Eye (tissue), 1 donor: ENCODE data around the gene CAMK2A.
A peak's percentile ranks its signal among the peaks of the same experiment; 100 is the strongest.

Experiments used
- DNase-seq: peaks from one replicate; pipeline ENCODE4 v3.0.0-alpha.2; 2015

The CAMK2A gene

GRCh38 chr5:150313921-150314716, 24.5 kb upstream of the CAMK2A start:
- DNase-seq: no peak

GRCh38 chr5:150313501-150313900, 23.9 kb upstream of the CAMK2A start:
- DNase-seq: no peak

DNA sequence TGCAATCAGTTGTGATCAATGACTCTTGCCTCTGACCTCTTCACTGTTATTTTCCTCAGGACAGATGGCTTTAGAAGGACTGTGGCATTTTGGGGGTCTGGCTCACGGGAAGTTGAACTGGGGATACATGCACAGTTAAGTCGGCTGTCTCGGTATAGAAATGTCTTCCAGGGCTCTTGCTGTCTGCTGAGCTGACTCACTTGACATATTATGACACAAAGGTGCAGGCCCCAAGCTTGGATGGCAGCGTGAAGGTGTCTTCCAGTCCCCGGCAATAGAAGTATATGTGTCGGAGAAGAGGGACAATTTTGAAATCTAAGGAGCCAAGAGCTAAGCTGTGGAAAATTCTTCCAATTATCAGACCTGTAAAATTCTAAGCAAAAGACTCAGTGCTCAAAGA, 22.9 kb upstream of the CAMK2A start:
- DNase-seq: no peak

GRCh38 chr5:150311015-150311692, 21.6 kb upstream of the CAMK2A start:
- no peak for DNase-seq

DNA sequence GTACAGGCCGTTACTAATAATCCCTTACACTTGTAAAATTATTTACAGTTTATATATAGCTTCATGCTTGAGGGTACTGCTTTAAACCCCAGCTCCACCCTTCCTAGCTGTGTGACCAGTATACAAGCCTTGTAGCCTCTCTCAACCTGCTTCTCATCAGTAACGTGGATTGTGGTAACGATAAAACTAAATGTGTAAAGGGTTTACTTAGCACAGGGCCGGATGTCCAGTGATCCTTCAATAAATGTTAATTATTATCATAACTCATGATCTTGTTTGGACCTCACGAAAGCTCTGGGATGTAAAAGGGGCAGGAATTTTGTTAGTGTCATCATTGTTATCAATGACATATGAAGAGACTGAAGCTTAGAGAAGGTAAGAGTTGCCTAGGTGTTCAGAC, 20.7 kb upstream of the CAMK2A start:
- no peak for DNase-seq

GRCh38 chr5:150309886-150310239, 20.3 kb upstream of the CAMK2A start:
- DNase-seq: no peak

DNA sequence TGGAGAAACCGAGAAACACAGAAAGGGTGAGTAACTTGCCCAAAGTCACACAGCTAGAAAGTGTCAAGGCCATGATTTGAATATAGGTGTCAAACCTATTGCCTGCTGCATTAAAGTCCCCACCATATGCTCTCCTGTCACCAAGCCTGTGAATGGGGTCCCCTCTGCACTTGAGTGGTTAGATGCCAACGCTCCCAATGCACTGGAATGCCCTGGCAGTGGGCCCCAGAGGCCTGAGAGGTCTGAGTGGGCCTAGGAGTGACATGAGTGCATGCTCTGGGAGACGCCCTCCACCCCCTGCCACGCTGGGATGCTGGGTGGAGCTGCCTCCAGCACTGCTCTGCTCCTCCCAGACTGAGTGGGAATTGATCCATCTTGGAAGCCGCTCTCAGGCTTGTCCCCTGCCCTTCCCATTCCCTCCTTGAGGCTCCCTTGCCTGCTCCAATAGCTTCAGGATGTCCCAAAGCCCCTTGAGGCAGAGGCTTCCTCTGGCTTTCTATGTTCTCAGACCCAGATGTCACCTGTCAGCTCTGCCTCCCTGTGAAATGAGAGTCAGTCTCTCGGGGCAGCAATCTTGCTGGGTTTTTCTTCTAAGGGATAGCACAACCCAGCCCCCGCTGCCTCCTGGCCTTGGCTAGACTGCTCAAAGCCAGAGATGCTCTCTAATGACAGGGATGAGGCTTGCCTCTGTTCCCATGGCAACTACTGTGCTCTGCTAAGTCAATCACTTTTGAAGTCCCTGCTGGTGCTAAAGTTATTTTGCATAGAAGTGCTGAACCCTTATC, 19.7 kb upstream of the CAMK2A start:
- peak; percentile 80 for DNase-seq

GRCh38 chr5:150307617-150308426, 18.2 kb upstream of the CAMK2A start:
- DNase-seq: no peak

- DNase-seq: no peak
Observed at GRCh38 chr5:150306775-150307174, 17.2 kb upstream of the CAMK2A start.

GRCh38 chr5:150305557-150305956, 16.0 kb upstream of the CAMK2A start:
- no peak for DNase-seq

DNA sequence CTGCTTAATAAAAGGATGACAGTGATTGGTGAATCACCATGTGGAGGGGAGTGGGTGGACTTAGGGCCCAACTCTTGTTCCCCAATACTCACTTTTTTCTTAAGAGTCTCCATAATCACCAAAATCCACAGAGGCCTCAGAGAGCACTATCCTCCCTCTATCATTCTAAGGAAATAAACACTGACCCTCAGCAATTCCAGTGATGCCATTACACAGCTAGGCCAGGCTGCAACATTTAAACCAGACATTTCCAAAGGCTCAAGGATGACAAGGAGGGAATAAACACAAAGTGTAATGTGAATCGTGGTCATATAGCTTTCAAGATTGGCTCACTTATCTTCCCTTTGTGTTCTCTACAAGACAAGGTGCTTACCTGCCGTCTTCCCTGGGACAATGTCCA, 15.5 kb upstream of the CAMK2A start:
- DNase-seq: no peak

DNA sequence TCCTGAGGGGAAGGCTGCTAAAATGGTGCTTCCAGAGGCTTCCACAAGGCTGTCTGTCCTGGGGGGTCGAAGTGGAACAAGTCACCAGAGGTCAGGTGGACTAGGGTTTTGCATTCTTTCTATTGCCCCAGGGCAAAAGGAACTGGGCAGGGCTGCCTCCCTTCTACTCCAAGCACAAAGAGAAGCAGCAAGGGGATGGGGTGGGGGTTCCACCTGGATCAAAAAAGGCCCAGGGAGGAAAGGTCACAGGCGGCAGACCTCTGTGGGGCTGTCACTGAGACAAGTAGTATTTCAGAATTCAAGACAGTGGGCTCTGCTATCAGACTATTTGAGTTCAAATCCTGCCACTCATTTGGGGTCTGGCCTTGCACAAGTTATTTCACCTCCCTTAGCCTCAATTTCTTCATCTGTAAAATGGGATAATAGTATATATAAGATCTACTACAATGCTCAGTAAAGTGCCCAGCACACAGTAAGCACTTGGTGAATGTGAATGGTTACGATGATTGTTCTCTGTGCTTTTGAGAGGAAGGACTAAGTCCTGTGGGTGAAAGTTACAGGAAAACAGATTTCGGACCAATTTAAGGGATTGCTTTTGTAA, 15.0 kb upstream of the CAMK2A start:
- no peak for DNase-seq

GRCh38 chr5:150303660-150304386, 14.2 kb upstream of the CAMK2A start:
- no peak for DNase-seq

- DNase-seq: no peak
Observed at GRCh38 chr5:150303070-150303615, 13.6 kb upstream of the CAMK2A start.

- peak; percentile 73 for DNase-seq
Observed at GRCh38 chr5:150302301-150303069, 12.9 kb upstream of the CAMK2A start, which contains the start of gene ARSI. Gene ARSI, minus strand, starts transcription at chr5:150302905. Its CDS starts 532 bp downstream, at chr5:150302373.

DNA sequence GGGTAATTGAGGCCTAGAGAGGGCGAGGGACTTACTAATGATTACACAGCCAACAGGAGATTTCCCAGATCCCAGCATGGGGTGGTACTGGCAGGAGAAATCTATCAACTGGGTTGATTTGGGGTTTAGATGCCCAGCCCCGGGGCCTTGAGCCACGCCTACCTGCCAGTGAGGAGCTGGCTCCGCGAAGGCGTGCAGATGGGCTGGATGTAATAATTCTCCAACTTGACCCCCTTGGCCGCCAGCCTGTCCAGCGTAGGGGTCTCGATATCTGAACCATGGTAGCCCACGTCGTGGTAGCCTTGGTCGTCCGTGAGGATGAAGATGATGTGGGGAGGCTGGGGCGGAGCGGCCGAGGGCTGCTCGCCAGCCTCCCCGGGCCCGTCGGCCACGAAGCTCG, 12.3 kb upstream of the CAMK2A start:
- DNase-seq: no peak

- DNase-seq: peak; percentile 66
Observed at GRCh38 chr5:150301170-150301505, 11.6 kb upstream of the CAMK2A start.

- no peak for DNase-seq
Observed at GRCh38 chr5:150300496-150301169, 11.1 kb upstream of the CAMK2A start.

DNA sequence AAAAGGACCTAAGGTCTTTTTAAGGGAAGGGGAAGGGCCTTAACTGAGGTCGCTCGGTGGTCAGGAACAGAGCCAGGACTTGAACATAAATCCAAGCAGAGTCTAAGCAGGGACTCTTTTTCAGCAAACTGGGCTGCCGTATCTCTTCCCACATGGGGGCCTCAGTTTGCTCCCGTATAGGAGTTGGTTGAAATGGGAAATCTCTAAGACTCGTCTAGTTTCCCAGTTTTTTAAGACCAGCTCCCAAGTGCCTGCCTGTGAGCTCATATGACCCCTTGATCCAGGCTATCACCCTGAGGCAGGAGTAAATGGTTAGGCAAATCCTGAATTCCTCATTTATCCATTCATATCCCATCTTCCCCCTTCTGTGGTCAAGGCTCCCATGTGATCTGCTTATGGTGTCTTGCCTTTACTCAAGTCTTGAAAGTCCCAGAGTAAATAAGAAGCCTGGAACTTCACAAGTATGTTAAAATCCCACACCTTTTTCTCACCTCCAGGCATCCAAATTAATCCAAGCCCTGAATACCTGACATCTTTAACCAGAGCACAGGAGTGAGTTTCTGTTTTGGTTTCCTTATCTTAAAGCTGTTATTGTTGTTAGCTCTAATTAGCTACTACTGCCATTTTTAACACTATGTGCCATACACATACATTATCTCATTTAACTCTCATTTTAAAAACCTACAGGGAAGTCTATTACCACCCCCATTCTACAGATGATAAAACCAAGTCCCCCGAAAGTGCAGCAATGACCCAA, 10.2 kb upstream of the CAMK2A start:
- no peak for DNase-seq
